K562 (cell line): ENCODE results near the gene FRAT2. TPM values are rescaled to one million over a fixed set of nuclear protein-coding genes. Genes with fewer than 3 reads are reported as not detected.

Experiments
- ARID3A ChIP-seq: IDR thresholded peaks from 2 replicates; pipeline ENCODE4 v1.6.1; 2012; ENCODE audit warnings: low read depth, low read length, improper control_type of control experiment, borderline replicate concordance
- ELF2 ChIP-seq: fragments of 250-450 bp; sonication (Bioruptor Pico); IDR thresholded peaks from 2 replicates; pipeline ENCODE4 v1.5.0; 2021; ENCODE audit warnings: mild to moderate bottlenecking
- ETV5 ChIP-seq: sonication (generic); formaldehyde crosslinking; IDR thresholded peaks from 2 replicates; pipeline ENCODE4 v1.4.0; 2020; ENCODE audit warnings: low read depth, mild to moderate bottlenecking, missing genetic modification reagents
- HCFC1 ChIP-seq: IDR thresholded peaks from 2 replicates; pipeline ENCODE4 v1.6.1; 2012; ENCODE audit warnings: low read depth, low read length, improper control_type of control experiment
- NONO ChIP-seq, 2 experiments: fragments of 200-400 bp in 1 of 2; fragments of 450-650 bp in 1 of 2; formaldehyde crosslinking in 1 of 2; IDR thresholded peaks; 2 replicates each; pipeline ENCODE4 v1.6.1; 2017; ENCODE audit warnings: low read depth in 2 of 2, mild to moderate bottlenecking in 2 of 2, moderate library complexity in 2 of 2, low read length in 1 of 2
- RBBP5 ChIP-seq: fragments of 200-600 bp; sonication (generic); IDR thresholded peaks from 2 replicates; pipeline ENCODE4 v1.6.1; 2012; ENCODE audit warnings: borderline replicate concordance, mild to moderate bottlenecking, low read length, control low read depth, inconsistent platforms; ENCODE audit not compliant: insufficient read depth, poor library complexity, severe bottlenecking
- SMARCB1 ChIP-seq: IDR thresholded peaks from 2 replicates; pipeline ENCODE4 v1.6.1; 2011; ENCODE audit warnings: improper control_type of control experiment, low read depth; ENCODE audit not compliant: insufficient read length
- ZBTB1 ChIP-seq: sonication (generic); formaldehyde crosslinking; IDR thresholded peaks from 2 replicates; pipeline ENCODE4 v1.8.1; 2023; ENCODE audit warnings: missing genetic modification reagents, low read depth, mild to moderate bottlenecking, borderline replicate concordance
- ZKSCAN3 ChIP-seq: fragments of 250-450 bp; sonication (Bioruptor Pico); IDR thresholded peaks from 2 replicates; pipeline ENCODE4 v1.4.0; 2020
- ZNF140 ChIP-seq: fragments of 250-450 bp; sonication (Bioruptor Pico); IDR thresholded peaks from 2 replicates; pipeline ENCODE4 v1.8.0; 2021; ENCODE audit warnings: moderate library complexity, mild to moderate bottlenecking, inconsistent platforms
- polyA plus RNA-seq, 8 experiments: library from polyadenylated mRNA; depleted of rRNA in 4 of 8; stranded (reverse) in 5 of 8; unstranded in 3 of 8; fragments of >200 nt; fragmentation: Nextera tagmentation in 2 of 8; fragmentation: Illumina TruSeq in 1 of 8; extraction: Ambion mirVana in 2 of 8; extraction: Trizol in 1 of 8; gene quantifications; 2 replicates each; pipeline versions ENCODE4 v1.2.1 to v1.2.3, GENCODE V29; 2011 to 2014; ENCODE audit warnings: inconsistent platforms in 1 of 8, missing spikeins in 1 of 8
- total RNA-seq, 7 experiments: library from RNA; depleted of rRNA in 6 of 7; stranded (reverse); fragments of >200 nt in 6 of 7; fragmentation: Illumina TruSeq in 2 of 7; extraction: Trizol in 2 of 7; gene quantifications; 2 replicates each; pipeline versions ENCODE4 v1.2.1 to v1.2.3, GENCODE V29; 2011 to 2021; ENCODE audit warnings: low replicate concordance in 1 of 7
- TF ChIP-seq, protein P1 (sequence below): fragments of 200-600 bp; sonication (generic); IDR thresholded peaks from one replicate; pipeline ENCODE4 v1.6.1; 2012; ENCODE audit warnings: mild to moderate bottlenecking, low read depth, low read length, inconsistent platforms
- TF ChIP-seq, protein P2 (sequence below): fragments of 250-450 bp; sonication (Bioruptor Pico); IDR thresholded peaks from 2 replicates; pipeline ENCODE4 v1.8.0; 2021; ENCODE audit warnings: borderline replicate concordance, mild to moderate bottlenecking, moderate library complexity; ENCODE audit not compliant: poor library complexity, severe bottlenecking

FRAT2 gene
- total and polyA plus RNA-seq, 9 of the 15 experiments (the other 6 are each of a cell fraction or from before 2014, with no cell fraction given) = 4.3 to 31.7 (median 19.5) TPM

GRCh38 chr10:97297556-97298222, 36.8 kb downstream of the FRAT2 start (continued):
- TF ChIP-seq, protein P1, sequence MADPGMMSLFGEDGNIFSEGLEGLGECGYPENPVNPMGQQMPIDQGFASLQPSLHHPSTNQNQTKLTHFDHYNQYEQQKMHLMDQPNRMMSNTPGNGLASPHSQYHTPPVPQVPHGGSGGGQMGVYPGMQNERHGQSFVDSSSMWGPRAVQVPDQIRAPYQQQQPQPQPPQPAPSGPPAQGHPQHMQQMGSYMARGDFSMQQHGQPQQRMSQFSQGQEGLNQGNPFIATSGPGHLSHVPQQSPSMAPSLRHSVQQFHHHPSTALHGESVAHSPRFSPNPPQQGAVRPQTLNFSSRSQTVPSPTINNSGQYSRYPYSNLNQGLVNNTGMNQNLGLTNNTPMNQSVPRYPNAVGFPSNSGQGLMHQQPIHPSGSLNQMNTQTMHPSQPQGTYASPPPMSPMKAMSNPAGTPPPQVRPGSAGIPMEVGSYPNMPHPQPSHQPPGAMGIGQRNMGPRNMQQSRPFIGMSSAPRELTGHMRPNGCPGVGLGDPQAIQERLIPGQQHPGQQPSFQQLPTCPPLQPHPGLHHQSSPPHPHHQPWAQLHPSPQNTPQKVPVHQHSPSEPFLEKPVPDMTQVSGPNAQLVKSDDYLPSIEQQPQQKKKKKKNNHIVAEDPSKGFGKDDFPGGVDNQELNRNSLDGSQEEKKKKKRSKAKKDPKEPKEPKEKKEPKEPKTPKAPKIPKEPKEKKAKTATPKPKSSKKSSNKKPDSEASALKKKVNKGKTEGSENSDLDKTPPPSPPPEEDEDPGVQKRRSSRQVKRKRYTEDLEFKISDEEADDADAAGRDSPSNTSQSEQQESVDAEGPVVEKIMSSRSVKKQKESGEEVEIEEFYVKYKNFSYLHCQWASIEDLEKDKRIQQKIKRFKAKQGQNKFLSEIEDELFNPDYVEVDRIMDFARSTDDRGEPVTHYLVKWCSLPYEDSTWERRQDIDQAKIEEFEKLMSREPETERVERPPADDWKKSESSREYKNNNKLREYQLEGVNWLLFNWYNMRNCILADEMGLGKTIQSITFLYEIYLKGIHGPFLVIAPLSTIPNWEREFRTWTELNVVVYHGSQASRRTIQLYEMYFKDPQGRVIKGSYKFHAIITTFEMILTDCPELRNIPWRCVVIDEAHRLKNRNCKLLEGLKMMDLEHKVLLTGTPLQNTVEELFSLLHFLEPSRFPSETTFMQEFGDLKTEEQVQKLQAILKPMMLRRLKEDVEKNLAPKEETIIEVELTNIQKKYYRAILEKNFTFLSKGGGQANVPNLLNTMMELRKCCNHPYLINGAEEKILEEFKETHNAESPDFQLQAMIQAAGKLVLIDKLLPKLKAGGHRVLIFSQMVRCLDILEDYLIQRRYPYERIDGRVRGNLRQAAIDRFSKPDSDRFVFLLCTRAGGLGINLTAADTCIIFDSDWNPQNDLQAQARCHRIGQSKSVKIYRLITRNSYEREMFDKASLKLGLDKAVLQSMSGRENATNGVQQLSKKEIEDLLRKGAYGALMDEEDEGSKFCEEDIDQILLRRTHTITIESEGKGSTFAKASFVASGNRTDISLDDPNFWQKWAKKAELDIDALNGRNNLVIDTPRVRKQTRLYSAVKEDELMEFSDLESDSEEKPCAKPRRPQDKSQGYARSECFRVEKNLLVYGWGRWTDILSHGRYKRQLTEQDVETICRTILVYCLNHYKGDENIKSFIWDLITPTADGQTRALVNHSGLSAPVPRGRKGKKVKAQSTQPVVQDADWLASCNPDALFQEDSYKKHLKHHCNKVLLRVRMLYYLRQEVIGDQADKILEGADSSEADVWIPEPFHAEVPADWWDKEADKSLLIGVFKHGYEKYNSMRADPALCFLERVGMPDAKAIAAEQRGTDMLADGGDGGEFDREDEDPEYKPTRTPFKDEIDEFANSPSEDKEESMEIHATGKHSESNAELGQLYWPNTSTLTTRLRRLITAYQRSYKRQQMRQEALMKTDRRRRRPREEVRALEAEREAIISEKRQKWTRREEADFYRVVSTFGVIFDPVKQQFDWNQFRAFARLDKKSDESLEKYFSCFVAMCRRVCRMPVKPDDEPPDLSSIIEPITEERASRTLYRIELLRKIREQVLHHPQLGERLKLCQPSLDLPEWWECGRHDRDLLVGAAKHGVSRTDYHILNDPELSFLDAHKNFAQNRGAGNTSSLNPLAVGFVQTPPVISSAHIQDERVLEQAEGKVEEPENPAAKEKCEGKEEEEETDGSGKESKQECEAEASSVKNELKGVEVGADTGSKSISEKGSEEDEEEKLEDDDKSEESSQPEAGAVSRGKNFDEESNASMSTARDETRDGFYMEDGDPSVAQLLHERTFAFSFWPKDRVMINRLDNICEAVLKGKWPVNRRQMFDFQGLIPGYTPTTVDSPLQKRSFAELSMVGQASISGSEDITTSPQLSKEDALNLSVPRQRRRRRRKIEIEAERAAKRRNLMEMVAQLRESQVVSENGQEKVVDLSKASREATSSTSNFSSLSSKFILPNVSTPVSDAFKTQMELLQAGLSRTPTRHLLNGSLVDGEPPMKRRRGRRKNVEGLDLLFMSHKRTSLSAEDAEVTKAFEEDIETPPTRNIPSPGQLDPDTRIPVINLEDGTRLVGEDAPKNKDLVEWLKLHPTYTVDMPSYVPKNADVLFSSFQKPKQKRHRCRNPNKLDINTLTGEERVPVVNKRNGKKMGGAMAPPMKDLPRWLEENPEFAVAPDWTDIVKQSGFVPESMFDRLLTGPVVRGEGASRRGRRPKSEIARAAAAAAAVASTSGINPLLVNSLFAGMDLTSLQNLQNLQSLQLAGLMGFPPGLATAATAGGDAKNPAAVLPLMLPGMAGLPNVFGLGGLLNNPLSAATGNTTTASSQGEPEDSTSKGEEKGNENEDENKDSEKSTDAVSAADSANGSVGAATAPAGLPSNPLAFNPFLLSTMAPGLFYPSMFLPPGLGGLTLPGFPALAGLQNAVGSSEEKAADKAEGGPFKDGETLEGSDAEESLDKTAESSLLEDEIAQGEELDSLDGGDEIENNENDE = no peak
- no peak for TF ChIP-seq ETV5
- no peak for TF ChIP-seq HCFC1
- no peak for TF ChIP-seq ZNF140 (CRISPR knock-in tag)
- no peak for TF ChIP-seq ZBTB1
- no peak for TF ChIP-seq NONO (IDR thresholded peaks at IDR 0.05; ENCODE audit: low read depth in 2 of 2, low read length in 1 of 2)
- TF ChIP-seq ZKSCAN3 = no peak
- 0 out of 2 replicates have a peak, but pooled peaks have one; percentile 7 for TF ChIP-seq ARID3A
- TF ChIP-seq SMARCB1 = no peak
- TF ChIP-seq RBBP5 = no peak
- no peak for TF ChIP-seq ELF2 (CRISPR knock-in tag)
- TF ChIP-seq, protein P2, sequence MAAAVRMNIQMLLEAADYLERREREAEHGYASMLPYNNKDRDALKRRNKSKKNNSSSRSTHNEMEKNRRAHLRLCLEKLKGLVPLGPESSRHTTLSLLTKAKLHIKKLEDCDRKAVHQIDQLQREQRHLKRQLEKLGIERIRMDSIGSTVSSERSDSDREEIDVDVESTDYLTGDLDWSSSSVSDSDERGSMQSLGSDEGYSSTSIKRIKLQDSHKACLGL (CRISPR knock-in tag) = no peak
